Measurements from ENCODE around the gene PLXNA4.

Gene PLXNA4

DNA sequence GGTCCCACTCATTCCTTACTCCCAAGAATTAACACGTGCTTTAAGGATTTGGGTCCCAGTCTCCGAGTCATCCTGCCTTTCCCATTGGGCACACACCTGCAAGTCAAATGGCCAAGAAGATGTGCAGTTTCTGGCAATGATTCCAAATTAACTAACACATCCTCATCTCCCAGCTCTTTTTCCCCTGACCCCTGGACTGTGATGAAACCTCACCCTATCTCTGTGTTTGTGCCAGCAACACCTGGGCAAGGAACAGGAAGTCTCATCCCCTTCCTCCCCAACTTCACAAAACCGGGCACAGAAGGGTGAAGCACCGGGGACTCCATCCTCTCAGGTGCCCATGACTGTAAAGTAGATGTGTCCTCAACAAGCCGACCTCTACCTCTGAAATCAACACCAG is 54.8 kb downstream of the PLXNA4 start:
- in situ Hi-C loops (cut with MboI; ENCODE audit: low sequenced_read_pairs, unreplicated experiment): no loop called here
- DNase-seq (ENCODE audit: low spot score): no peak
- TF ChIP-seq, protein P1, sequence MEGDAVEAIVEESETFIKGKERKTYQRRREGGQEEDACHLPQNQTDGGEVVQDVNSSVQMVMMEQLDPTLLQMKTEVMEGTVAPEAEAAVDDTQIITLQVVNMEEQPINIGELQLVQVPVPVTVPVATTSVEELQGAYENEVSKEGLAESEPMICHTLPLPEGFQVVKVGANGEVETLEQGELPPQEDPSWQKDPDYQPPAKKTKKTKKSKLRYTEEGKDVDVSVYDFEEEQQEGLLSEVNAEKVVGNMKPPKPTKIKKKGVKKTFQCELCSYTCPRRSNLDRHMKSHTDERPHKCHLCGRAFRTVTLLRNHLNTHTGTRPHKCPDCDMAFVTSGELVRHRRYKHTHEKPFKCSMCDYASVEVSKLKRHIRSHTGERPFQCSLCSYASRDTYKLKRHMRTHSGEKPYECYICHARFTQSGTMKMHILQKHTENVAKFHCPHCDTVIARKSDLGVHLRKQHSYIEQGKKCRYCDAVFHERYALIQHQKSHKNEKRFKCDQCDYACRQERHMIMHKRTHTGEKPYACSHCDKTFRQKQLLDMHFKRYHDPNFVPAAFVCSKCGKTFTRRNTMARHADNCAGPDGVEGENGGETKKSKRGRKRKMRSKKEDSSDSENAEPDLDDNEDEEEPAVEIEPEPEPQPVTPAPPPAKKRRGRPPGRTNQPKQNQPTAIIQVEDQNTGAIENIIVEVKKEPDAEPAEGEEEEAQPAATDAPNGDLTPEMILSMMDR (IDR thresholded peaks at IDR 0.05; ENCODE audit: borderline replicate concordance, control extremely low read depth, extremely low read depth, insufficient read depth, missing control alignments): no peak

DNA sequence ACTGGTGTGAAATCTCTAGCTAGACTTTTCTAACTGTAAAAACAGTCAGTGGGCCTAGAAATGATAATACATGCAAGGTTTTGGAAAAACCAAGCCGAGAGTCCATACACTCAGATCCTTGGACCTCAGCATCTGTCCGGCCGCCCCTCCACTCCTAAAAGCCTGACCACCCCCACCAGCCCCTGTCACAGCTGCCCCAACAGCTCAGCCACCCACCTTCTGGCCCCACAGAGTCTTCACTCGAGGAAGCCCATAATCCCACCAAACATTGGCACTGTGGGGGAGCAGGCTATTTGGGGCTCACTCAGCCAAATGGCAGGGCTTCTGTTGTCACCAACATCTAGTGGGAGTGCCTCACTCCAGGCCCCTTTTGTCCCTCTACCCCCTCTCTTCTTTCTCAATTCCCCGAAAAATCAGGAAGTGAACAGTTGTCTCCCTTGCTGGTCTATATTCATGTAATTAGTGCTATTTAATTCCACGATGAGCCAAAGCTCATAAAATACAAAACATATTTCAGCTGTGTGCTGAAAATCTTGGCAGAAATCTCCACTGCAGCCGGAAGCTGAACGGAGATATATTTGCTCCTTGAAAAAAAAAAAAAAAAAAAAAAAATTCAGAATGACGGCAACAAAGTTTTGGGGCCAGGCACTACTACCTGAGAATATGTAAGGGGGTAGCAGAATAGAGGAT is 55.5 kb downstream of the PLXNA4 start:
- in situ Hi-C loops (cut with MboI; ENCODE audit: low sequenced_read_pairs, unreplicated experiment): no loop called here
- DNase-seq (ENCODE audit: low spot score): no peak
- TF ChIP-seq, protein P1 (IDR thresholded peaks at IDR 0.05; ENCODE audit: borderline replicate concordance, control extremely low read depth, extremely low read depth, insufficient read depth, missing control alignments): no peak

DNA sequence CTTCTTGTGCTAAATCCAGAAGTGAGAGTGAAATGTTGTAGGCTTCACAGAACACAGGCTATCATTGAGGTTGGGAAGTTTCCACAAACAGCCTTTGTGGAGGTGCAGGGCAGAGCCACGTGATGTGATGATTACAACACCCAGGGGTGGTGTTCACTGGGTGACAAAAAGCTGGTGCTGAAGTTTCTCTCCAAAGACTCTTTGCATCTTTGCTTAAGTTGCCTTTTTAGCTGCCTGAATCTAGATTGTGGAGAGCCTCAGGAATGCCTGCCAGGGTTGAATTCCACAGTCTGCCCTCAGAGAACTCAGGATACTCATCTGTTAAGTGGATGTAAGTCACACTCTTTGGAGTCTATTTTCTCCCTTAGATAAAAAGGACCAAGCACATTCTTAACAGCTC is 56.3 kb downstream of the PLXNA4 start:
- DNase-seq (ENCODE audit: low spot score): no peak
- TF ChIP-seq, protein P1 (IDR thresholded peaks at IDR 0.05; ENCODE audit: borderline replicate concordance, control extremely low read depth, extremely low read depth, insufficient read depth, missing control alignments): no peak
- in situ Hi-C loops (cut with MboI; ENCODE audit: low sequenced_read_pairs, unreplicated experiment): no loop called here

GRCh38 chr7:132518839-132519173 is 57.5 kb downstream of the PLXNA4 start:
- in situ Hi-C loops (cut with MboI; ENCODE audit: low sequenced_read_pairs, unreplicated experiment): no loop called here
- no peak for DNase-seq (ENCODE audit: low spot score)
- TF ChIP-seq, protein P1 (IDR thresholded peaks at IDR 0.05; ENCODE audit: borderline replicate concordance, control extremely low read depth, extremely low read depth, insufficient read depth, missing control alignments): no peak

- TF ChIP-seq, protein P1 (IDR thresholded peaks at IDR 0.05; ENCODE audit: borderline replicate concordance, control extremely low read depth, extremely low read depth, insufficient read depth, missing control alignments): no peak
- in situ Hi-C loops (cut with MboI; ENCODE audit: low sequenced_read_pairs, unreplicated experiment): no loop called here
- DNase-seq (ENCODE audit: low spot score): peak; percentile 40
These were observed 58.0 kb downstream of the PLXNA4 start for GRCh38 chr7:132518102-132518838.

GRCh38 chr7:132516042-132516840 is 60.0 kb downstream of the PLXNA4 start:
- in situ Hi-C loops (cut with MboI; ENCODE audit: low sequenced_read_pairs, unreplicated experiment): no loop called here
- TF ChIP-seq, protein P1 (IDR thresholded peaks at IDR 0.05; ENCODE audit: borderline replicate concordance, control extremely low read depth, extremely low read depth, insufficient read depth, missing control alignments): no peak
- no peak for DNase-seq (ENCODE audit: low spot score)

Data from GM13976 (cell line).